Suprapubic skin (tissue), 4 donors: ENCODE measurements around the gene CAPN9.

Source experiments
- EP300 ChIP-seq: sonication (generic); formaldehyde crosslinking; IDR thresholded peaks from one replicate; pipeline ENCODE4 v1.6.1; 2017; ENCODE audit warnings: antibody characterized with exemption
- POLR2A ChIP-seq, 2 donors: fragments of 450-650 bp; IDR thresholded peaks; one replicate each; pipeline ENCODE4 v1.6.1; 2017; ENCODE audit warnings: antibody characterized with exemption in 2 of 2, mild to moderate bottlenecking in 2 of 2, moderate library complexity in 2 of 2
- POLR2AphosphoS5 ChIP-seq, 3 donors: sonication (generic); formaldehyde crosslinking; IDR thresholded peaks; one replicate each; pipeline ENCODE4 v1.6.1; 2017; ENCODE audit warnings: antibody characterized with exemption in 3 of 3
- TF ChIP-seq, protein P1 (sequence below), 2 donors: fragments of 200-600 bp in 1 of 2; fragments of 450-650 bp in 1 of 2; sonication (generic) in 1 of 2; IDR thresholded peaks; one replicate each; pipeline ENCODE4 v1.5.1; 2016 to 2019; ENCODE audit warnings: antibody characterized with exemption in 2 of 2, mild to moderate bottlenecking in 1 of 2, moderate library complexity in 1 of 2

GRCh38 chr1:230828421-230828820, 81.2 kb downstream of the CAPN9 start:
- TF ChIP-seq POLR2AphosphoS5 (IDR thresholded peaks at IDR 0.05) (no peak), POLR2A (IDR thresholded peaks at IDR 0.05) (no peak), EP300 (no peak)
- TF ChIP-seq, protein P1, sequence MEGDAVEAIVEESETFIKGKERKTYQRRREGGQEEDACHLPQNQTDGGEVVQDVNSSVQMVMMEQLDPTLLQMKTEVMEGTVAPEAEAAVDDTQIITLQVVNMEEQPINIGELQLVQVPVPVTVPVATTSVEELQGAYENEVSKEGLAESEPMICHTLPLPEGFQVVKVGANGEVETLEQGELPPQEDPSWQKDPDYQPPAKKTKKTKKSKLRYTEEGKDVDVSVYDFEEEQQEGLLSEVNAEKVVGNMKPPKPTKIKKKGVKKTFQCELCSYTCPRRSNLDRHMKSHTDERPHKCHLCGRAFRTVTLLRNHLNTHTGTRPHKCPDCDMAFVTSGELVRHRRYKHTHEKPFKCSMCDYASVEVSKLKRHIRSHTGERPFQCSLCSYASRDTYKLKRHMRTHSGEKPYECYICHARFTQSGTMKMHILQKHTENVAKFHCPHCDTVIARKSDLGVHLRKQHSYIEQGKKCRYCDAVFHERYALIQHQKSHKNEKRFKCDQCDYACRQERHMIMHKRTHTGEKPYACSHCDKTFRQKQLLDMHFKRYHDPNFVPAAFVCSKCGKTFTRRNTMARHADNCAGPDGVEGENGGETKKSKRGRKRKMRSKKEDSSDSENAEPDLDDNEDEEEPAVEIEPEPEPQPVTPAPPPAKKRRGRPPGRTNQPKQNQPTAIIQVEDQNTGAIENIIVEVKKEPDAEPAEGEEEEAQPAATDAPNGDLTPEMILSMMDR (IDR thresholded peaks at IDR 0.05), result no peak
